OCI-LY7 (cell line): ENCODE measurements around the gene MISP3. TPM values are rescaled to one million over a fixed set of nuclear protein-coding genes. Genes with fewer than 3 reads are reported as not detected.
A peak's percentile ranks its signal among the peaks of the same experiment; 100 is the strongest.

ENCODE experiments used
- BruUV-seq: library from RNA; stranded (reverse); fragments of 400-500 nt; replicated peaks from 2 replicates; lab custom pipeline; 2021; lab: Mats Ljungman, UMichigan
- CTCF ChIA-PET: fragments of 300-600 bp; sonication (Branson Sonifier 250); formaldehyde crosslinking; loops from one replicate; lab custom pipeline; 2022; ENCODE audit warnings: antibody characterized with exemption; ENCODE audit not compliant: unreplicated experiment; lab: Charles Lee
- POLR2A ChIA-PET: fragments of 300-600 bp; sonication (Branson Sonifier 250); formaldehyde crosslinking; loops from one replicate; lab custom pipeline; 2022; ENCODE audit warnings: antibody characterized with exemption; lab: Charles Lee
- DNase-seq: peaks from one replicate; pipeline ENCODE4 v3.0.0-alpha.2; 2015; ENCODE audit warnings: low spot score
- H2AFZ ChIP-seq: fragments of 200-600 bp; sonication (generic), shearing (Covaris generic); 2 replicates; pipeline ENCODE4 v1.6.1; 2014; ENCODE audit warnings: mild to moderate bottlenecking, antibody characterized with exemption, low read length, moderate library complexity
- H3K27ac ChIP-seq: fragments of 200-600 bp; sonication (generic); 2 replicates; pipeline ENCODE4 v1.5.1; 2014; ENCODE audit warnings: mixed run types, low read depth, mild to moderate bottlenecking, moderate library complexity, low read length, inconsistent platforms; ENCODE audit not compliant: poor library complexity, severe bottlenecking
- H3K36me3 ChIP-seq: fragments of 200-600 bp; sonication (generic); 2 replicates; pipeline ENCODE4 v1.6.1; 2014; ENCODE audit warnings: mild to moderate bottlenecking, antibody characterized with exemption, low read length, moderate library complexity, mixed read lengths; ENCODE audit not compliant: insufficient read depth
- H3K4me1 ChIP-seq: fragments of 200-600 bp; sonication (generic); 2 replicates; pipeline ENCODE4 v1.5.1; 2014; ENCODE audit warnings: mild to moderate bottlenecking, low read length; ENCODE audit not compliant: insufficient read depth, poor library complexity, severe bottlenecking
- H3K4me2 ChIP-seq: fragments of 200-600 bp; sonication (generic); 2 replicates; pipeline ENCODE4 v1.6.1; 2014; ENCODE audit warnings: mild to moderate bottlenecking, low read length
- H3K4me3 ChIP-seq: fragments of 200-600 bp; sonication (generic); 2 replicates; pipeline ENCODE4 v1.5.1; 2014; ENCODE audit warnings: mild to moderate bottlenecking, low read depth, low read length; ENCODE audit not compliant: poor library complexity, severe bottlenecking
- H3K79me2 ChIP-seq: fragments of 200-600 bp; sonication (generic); 2 replicates; pipeline ENCODE4 v1.6.1; 2016; ENCODE audit warnings: low read depth, mild to moderate bottlenecking, low read length, moderate library complexity, mixed read lengths; ENCODE audit not compliant: insufficient read depth
- H3K9me2 ChIP-seq: fragments of 200-600 bp; sonication (generic); 2 replicates; pipeline ENCODE4 v1.6.1; 2016; ENCODE audit warnings: mild to moderate bottlenecking, low read length, mixed read lengths; ENCODE audit not compliant: insufficient read depth
- H3K9me3 ChIP-seq: fragments of 200-600 bp; sonication (generic); 2 replicates; pipeline ENCODE4 v1.6.1; 2014; ENCODE audit warnings: mild to moderate bottlenecking, mixed run types, low read length, mixed read lengths
- H4K20me1 ChIP-seq: fragments of 200-600 bp; sonication (generic); 2 replicates; pipeline ENCODE4 v1.6.1; 2014; ENCODE audit warnings: mild to moderate bottlenecking, antibody characterized with exemption, low read length, moderate library complexity, mixed read lengths; ENCODE audit not compliant: insufficient read depth
- CTCF ChIP-seq: fragments of 200-600 bp; sonication (generic); conservative IDR thresholded peaks from 2 replicates; pipeline ENCODE4 v1.5.1; 2014; ENCODE audit warnings: mild to moderate bottlenecking, antibody characterized with exemption, low read length, moderate library complexity, mixed read lengths
- EZH2phosphoT487 ChIP-seq: fragments of 200-600 bp; sonication (generic); IDR thresholded peaks from 2 replicates; pipeline ENCODE4 v1.6.1; 2018; ENCODE audit warnings: low read depth, borderline replicate concordance, mild to moderate bottlenecking, mixed run types, antibody characterized with exemption, low read length, moderate library complexity, mixed read lengths
- intact Hi-C: fragments of 100-400 bp; cut with micrococcal nuclease; formaldehyde crosslinking; loops from one replicate; pipeline ENCODE4 v1.10.0; 2022; ENCODE audit not compliant: unreplicated experiment
- total RNA-seq, 2 experiments: library from RNA; depleted of rRNA in 1 of 2; stranded (reverse); fragments of >200 nt in 1 of 2; shearing (Covaris generic) in 1 of 2; gene quantifications; 2 replicates each; pipeline ENCODE4 v1.2.3, GENCODE V29; 2014 to 2022

MISP3 gene
- total RNA-seq, 2 experiments from 2014 or later: 3.3 to 3.9 TPM

GRCh38 chr19:14116918-14117578 lies 44.5 kb downstream of the MISP3 start:
- H2AFZ ChIP-seq: no peak overlapping the region
- CTCF ChIA-PET: interaction anchor here (1.2 kb wide), 1 partner anchor 11 kb away, joined by 5 read pairs; no protein-coding TSS in a partner anchor
- no peak for TF ChIP-seq EZH2phosphoT487
- TF ChIP-seq CTCF: no peak
- intact Hi-C loops: loop anchor here (1.0 kb wide), 1 partner anchor 19 kb away; the partner anchor contains the start of gene ASF1B
- DNase-seq: peak; percentile 40
- no peak overlapping the region for H3K27ac ChIP-seq
- H4K20me1 ChIP-seq: no peaks in the 10 kb centered on the region
- H3K4me2 ChIP-seq: peak overlapping the region; percentile 84
- peak overlapping the region; percentile 94 for H3K4me3 ChIP-seq
- H3K36me3 ChIP-seq: peaks cover 13% of the 10 kb centered on the region
- no peaks in the 10 kb centered on the region for H3K9me3 ChIP-seq
- no peaks in the 10 kb centered on the region; the same call in 1 of the 2 replicates for H3K79me2 ChIP-seq
- H3K9me2 ChIP-seq: no peaks in the 10 kb centered on the region
- POLR2A ChIA-PET: interaction anchor here (0.7 kb wide), 1 partner anchor 303 kb away, joined by 3 read pairs; no protein-coding TSS in a partner anchor
- no TSS peak for BruUV-seq
- H3K4me1 ChIP-seq: peaks cover 31% of the 10 kb centered on the region

GRCh38 chr19:14117668-14118164 lies 45.1 kb downstream of the MISP3 start, which contains the start of gene PRKACA:
Gene PRKACA, minus strand, starts transcription at chr19:14117762. Its CDS starts 215 bp downstream, at chr19:14117547.
- Histone ChIP-seq H3K4me3 (peak within 1 kb of the TSS; percentile 94), H2AFZ (no peak within 1 kb of the TSS), H3K4me2 (peak within 1 kb of the TSS; percentile 84), H3K9me3 (no peaks in the 10 kb centered on the region), H3K79me2 (no peaks in the 10 kb centered on the region; the same call in 1 of the 2 replicates), H3K27ac (no peak within 1 kb of the TSS), H3K9me2 (no peaks in the 10 kb centered on the region), H3K36me3 (peaks cover 18% of the 10 kb centered on the region), H4K20me1 (no peaks in the 10 kb centered on the region), H3K4me1 (peaks cover 31% of the 10 kb centered on the region)
- POLR2A ChIA-PET: no interaction called here
- intact Hi-C loops: loop anchor here (1.0 kb wide), 1 partner anchor 19 kb away; the partner anchor contains the start of gene ASF1B
- DNase-seq: peak; percentile 99
- no peak for TF ChIP-seq CTCF
- TF ChIP-seq EZH2phosphoT487: no peak
- CTCF ChIA-PET: no interaction called here
- no TSS peak for BruUV-seq
